RCC 7860 (cell line): Measurements from ENCODE around the gene DLGAP3.
"Not testable (repeated sequence)": the region's sequence is repeated elsewhere in the genome, so short reads cannot be mapped to it uniquely, and the experiment has no call there.

Experiments
- DNase-seq: peaks from one replicate; pipeline ENCODE4 v3.0.0-alpha.2; 2015; ENCODE audit warnings: low spot score
- FAIRE-seq: peaks from 2 replicates; lab custom pipeline; 2012; peaks lifted over from hg19 to GRCh38; lab: Jason Lieb, UNC

The DLGAP3 gene

GRCh38 chr1:34929497-34929852 is at the start of gene DLGAP3:
TSS of gene DLGAP3 (minus strand) at chr1:34929650. CDS start at chr1:34905383, 24,267 bp downstream.
- DNase-seq (no peak), FAIRE-seq (no peak)

- FAIRE-seq (no peak), DNase-seq (no peak)
These were observed 49.5 kb upstream of the DLGAP3 start for GRCh38 chr1:34978921-34979320.

GRCh38 chr1:34977858-34978257 is 48.4 kb upstream of the DLGAP3 start:
- no peak for FAIRE-seq

GRCh38 chr1:34977210-34977471 is 47.7 kb upstream of the DLGAP3 start:
- DNase-seq (no peak), FAIRE-seq (no peak)

More at GRCh38 chr1:34977858-34978257, 48.4 kb upstream of the DLGAP3 start:
- DNase-seq: no peak

- DNase-seq: no peak
- FAIRE-seq: no peak
These were observed 47.1 kb upstream of the DLGAP3 start for GRCh38 chr1:34976384-34977209.

- FAIRE-seq (no peak), DNase-seq (no peak)
These were observed 46.3 kb upstream of the DLGAP3 start for GRCh38 chr1:34975771-34976170.

GRCh38 chr1:34975338-34975737 is 45.9 kb upstream of the DLGAP3 start:
- no peak for DNase-seq
- no peak for FAIRE-seq

- DNase-seq (no peak), FAIRE-seq (no peak)
These were observed 45.2 kb upstream of the DLGAP3 start for GRCh38 chr1:34974626-34975025.

- no peak for DNase-seq
These were observed 43.9 kb upstream of the DLGAP3 start for GRCh38 chr1:34973326-34973725.

GRCh38 chr1:34970829-34971228 is 41.4 kb upstream of the DLGAP3 start:
- FAIRE-seq (no peak), DNase-seq (no peak)

More at GRCh38 chr1:34973326-34973725, 43.9 kb upstream of the DLGAP3 start:
- no peak for FAIRE-seq

- FAIRE-seq: no peak
- DNase-seq: no peak
These were observed 40.8 kb upstream of the DLGAP3 start for GRCh38 chr1:34970220-34970735.

GRCh38 chr1:34968297-34968696 is 38.8 kb upstream of the DLGAP3 start:
- not testable (repeated sequence) for FAIRE-seq, DNase-seq

GRCh38 chr1:34967672-34968071 is 38.2 kb upstream of the DLGAP3 start:
- not testable (repeated sequence) for FAIRE-seq, DNase-seq

- FAIRE-seq (no peak), DNase-seq (no peak)
These were observed 36.1 kb upstream of the DLGAP3 start for GRCh38 chr1:34965597-34965996.

- no peak for FAIRE-seq
- DNase-seq: no peak
These were observed 21.0 kb upstream of the DLGAP3 start for GRCh38 chr1:34950428-34950827.

- not testable (repeated sequence) for FAIRE-seq, DNase-seq
These were observed 19.3 kb upstream of the DLGAP3 start for GRCh38 chr1:34948739-34949138.

GRCh38 chr1:34947641-34948314 is 18.3 kb upstream of the DLGAP3 start:
- not testable (repeated sequence) for FAIRE-seq

GRCh38 chr1:34946211-34946610 is 16.8 kb upstream of the DLGAP3 start:
- DNase-seq (no peak), FAIRE-seq (no peak)

More at GRCh38 chr1:34947641-34948314, 18.3 kb upstream of the DLGAP3 start:
- DNase-seq: not testable (repeated sequence)

GRCh38 chr1:34941798-34942197 is 12.3 kb upstream of the DLGAP3 start:
- not testable (repeated sequence) for FAIRE-seq, DNase-seq

GRCh38 chr1:34930702-34931071 is 1.2 kb upstream of the DLGAP3 start:
- FAIRE-seq: no peak
- no peak for DNase-seq

GRCh38 chr1:34929853-34930701 is 627 bp upstream of the DLGAP3 start:
- FAIRE-seq: no peak
- no peak for DNase-seq
